ENCODE measurements around the gene CPNE4. TPM values are rescaled to one million over a fixed set of nuclear protein-coding genes. Genes with fewer than 3 reads are reported as not detected.

CPNE4 gene
- total RNA-seq, 1 donor from 2014 or later = not detected

DNA sequence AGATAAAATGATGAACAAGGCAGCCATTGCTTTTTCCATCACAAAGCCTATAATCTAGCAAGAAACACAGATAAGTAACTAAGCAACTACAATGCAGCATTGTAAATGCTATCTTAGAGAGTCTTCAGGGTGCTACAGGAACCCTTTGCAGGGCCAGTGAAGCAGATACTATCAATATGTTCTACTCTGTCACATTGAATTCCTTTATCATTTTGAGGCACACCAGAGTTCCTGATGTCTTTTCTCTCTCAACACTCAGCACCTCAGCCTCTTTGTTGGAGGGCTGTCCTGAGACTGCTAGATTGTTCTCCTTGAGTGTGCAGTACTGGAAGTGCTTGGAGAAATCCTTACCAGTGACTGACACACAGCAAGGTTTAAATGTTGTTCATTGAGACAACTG lies 424.6 kb downstream of the CPNE4 start:
- H3K4me1 Mint-ChIP-seq (ENCODE audit: unreplicated experiment) = no peaks in the 10 kb centered on the region
- H3K27me3 Mint-ChIP-seq (ENCODE audit: unreplicated experiment) = no peaks in the 10 kb centered on the region
- DNase-seq (ENCODE audit: extremely low spot score, unreplicated experiment) = no peak
- no peak overlapping the region for H3K4me3 Mint-ChIP-seq (ENCODE audit: unreplicated experiment)
- H3K9me3 Mint-ChIP-seq (ENCODE audit: unreplicated experiment) = no peaks in the 10 kb centered on the region
- no peak overlapping the region for H3K27ac Mint-ChIP-seq (ENCODE audit: unreplicated experiment)
- H3K36me3 Mint-ChIP-seq (ENCODE audit: unreplicated experiment) = no peaks in the 10 kb centered on the region
- TF ChIP-seq, protein P1, sequence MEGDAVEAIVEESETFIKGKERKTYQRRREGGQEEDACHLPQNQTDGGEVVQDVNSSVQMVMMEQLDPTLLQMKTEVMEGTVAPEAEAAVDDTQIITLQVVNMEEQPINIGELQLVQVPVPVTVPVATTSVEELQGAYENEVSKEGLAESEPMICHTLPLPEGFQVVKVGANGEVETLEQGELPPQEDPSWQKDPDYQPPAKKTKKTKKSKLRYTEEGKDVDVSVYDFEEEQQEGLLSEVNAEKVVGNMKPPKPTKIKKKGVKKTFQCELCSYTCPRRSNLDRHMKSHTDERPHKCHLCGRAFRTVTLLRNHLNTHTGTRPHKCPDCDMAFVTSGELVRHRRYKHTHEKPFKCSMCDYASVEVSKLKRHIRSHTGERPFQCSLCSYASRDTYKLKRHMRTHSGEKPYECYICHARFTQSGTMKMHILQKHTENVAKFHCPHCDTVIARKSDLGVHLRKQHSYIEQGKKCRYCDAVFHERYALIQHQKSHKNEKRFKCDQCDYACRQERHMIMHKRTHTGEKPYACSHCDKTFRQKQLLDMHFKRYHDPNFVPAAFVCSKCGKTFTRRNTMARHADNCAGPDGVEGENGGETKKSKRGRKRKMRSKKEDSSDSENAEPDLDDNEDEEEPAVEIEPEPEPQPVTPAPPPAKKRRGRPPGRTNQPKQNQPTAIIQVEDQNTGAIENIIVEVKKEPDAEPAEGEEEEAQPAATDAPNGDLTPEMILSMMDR (IDR thresholded peaks at IDR 0.05) = no peak

DNA sequence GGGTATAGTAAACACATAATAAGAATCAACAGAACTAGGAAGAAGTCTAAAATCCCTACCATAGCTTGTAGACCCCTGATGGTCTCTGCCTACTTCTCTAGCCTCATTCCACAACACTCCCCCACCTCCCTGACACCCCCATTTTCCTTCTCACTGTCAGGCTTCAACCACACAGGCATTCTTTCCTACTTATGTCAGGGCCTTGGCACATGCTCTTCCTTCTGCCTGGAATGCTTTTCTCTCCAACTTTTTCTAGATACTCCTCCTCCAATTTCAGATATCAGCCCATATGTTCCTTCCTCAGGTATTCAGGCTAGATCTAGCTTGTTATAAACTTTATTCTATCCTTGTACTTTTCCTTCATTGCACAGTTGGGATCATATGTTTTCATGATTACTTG lies 426.1 kb downstream of the CPNE4 start:
- no peak overlapping the region for H3K4me3 Mint-ChIP-seq (ENCODE audit: unreplicated experiment)
- no peaks in the 10 kb centered on the region for H3K9me3 Mint-ChIP-seq (ENCODE audit: unreplicated experiment)
- no peaks in the 10 kb centered on the region for H3K27me3 Mint-ChIP-seq (ENCODE audit: unreplicated experiment)
- no peaks in the 10 kb centered on the region for H3K36me3 Mint-ChIP-seq (ENCODE audit: unreplicated experiment)
- TF ChIP-seq, protein P1 (IDR thresholded peaks at IDR 0.05) = no peak
- H3K4me1 Mint-ChIP-seq (ENCODE audit: unreplicated experiment) = no peaks in the 10 kb centered on the region
- DNase-seq (ENCODE audit: extremely low spot score, unreplicated experiment) = no peak
- no peak overlapping the region for H3K27ac Mint-ChIP-seq (ENCODE audit: unreplicated experiment)

DNA sequence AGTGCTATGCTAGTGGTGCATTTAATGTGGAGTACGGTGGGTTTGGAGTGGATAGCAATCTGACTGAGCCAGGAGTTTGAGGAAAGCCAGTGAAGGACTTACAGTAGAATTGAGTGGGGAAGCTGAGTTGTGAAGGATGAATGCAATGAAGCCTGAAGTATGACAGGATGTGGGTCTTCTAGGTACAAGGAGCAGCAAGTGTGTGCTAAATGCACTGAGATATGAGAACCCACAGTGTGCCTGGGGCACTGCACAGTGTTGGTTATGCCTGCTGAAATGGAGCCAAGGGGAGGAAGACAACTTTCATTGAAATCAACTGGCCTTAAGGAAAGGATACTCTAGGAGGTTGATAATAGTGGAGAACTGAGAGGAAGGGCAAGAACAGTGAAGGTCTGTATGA lies 426.5 kb downstream of the CPNE4 start:
- Mint-ChIP-seq H3K36me3 (ENCODE audit: unreplicated experiment) (no peaks in the 10 kb centered on the region), H3K4me3 (ENCODE audit: unreplicated experiment) (no peak overlapping the region), H3K9me3 (ENCODE audit: unreplicated experiment) (no peaks in the 10 kb centered on the region), H3K27ac (ENCODE audit: unreplicated experiment) (no peak overlapping the region), H3K27me3 (ENCODE audit: unreplicated experiment) (no peaks in the 10 kb centered on the region), H3K4me1 (ENCODE audit: unreplicated experiment) (no peaks in the 10 kb centered on the region)
- no peak for DNase-seq (ENCODE audit: extremely low spot score, unreplicated experiment)
- TF ChIP-seq, protein P1 (IDR thresholded peaks at IDR 0.05) = no peak

DNA sequence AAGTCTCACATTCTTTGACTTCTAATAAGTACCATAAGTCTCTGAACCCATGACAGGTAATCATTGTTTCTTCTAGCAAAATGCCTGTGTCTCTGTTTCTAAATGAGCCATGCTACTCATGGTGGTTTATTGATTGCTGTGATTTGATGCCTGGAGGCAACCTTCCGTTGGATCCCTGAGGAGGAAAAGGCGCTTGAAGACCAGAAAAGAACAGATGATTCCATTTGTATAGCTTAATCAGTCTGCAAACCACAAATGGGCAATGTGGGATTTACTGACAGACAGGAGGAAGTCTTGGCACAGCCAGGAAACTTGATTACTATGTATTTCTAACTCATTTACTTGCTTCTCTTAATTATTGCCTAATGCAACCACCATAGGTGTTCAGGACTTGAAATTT lies 428.9 kb downstream of the CPNE4 start:
- no peak for DNase-seq (ENCODE audit: extremely low spot score, unreplicated experiment)
- Mint-ChIP-seq H3K9me3 (ENCODE audit: unreplicated experiment) (no peaks in the 10 kb centered on the region), H3K27ac (ENCODE audit: unreplicated experiment) (no peak overlapping the region), H3K27me3 (ENCODE audit: unreplicated experiment) (no peaks in the 10 kb centered on the region), H3K4me1 (ENCODE audit: unreplicated experiment) (no peaks in the 10 kb centered on the region), H3K36me3 (ENCODE audit: unreplicated experiment) (no peaks in the 10 kb centered on the region), H3K4me3 (ENCODE audit: unreplicated experiment) (no peak overlapping the region)
- TF ChIP-seq, protein P1 (IDR thresholded peaks at IDR 0.05) = no peak

DNA sequence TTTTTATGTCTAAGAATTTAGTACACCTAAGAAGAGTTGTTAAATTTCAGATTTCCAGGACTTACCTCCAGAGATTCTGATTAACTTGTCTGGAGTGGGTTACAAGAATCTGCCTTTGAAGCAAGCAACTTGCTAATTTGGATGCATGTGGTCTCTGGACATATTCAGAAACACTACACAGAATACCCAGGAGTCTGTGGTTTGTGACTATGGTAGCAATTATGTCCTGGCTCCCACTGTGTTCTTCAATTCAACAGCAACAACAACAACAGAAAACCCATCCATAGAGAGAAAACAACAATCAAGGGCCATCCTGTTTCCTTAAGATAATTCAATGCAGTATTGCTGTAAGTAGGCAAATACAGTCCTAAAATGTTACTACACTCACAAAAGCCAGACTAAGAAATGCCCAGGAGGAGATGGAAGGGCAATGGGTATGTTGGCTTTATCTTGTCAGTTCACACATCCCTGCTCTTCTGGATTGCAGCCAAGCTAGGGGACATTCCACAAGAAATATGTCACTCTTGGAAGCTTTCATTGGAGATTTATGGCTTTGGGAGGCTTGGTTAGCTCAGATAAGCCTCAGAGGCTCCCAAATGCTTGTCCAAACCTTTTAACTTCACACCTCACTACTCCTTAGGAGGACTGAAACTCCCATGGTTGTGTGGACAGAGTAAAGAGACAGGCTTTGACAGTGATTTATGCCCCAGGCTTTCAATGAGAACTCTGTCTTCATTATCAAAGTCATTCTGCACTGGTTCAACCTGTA lies 432.6 kb downstream of the CPNE4 start:
- Mint-ChIP-seq H3K9me3 (ENCODE audit: unreplicated experiment) (no peaks in the 10 kb centered on the region), H3K27ac (ENCODE audit: unreplicated experiment) (no peak overlapping the region), H3K4me1 (ENCODE audit: unreplicated experiment) (no peaks in the 10 kb centered on the region), H3K4me3 (ENCODE audit: unreplicated experiment) (no peak overlapping the region), H3K27me3 (ENCODE audit: unreplicated experiment) (no peaks in the 10 kb centered on the region), H3K36me3 (ENCODE audit: unreplicated experiment) (no peaks in the 10 kb centered on the region)
- TF ChIP-seq, protein P1 (IDR thresholded peaks at IDR 0.05) = no peak
- no peak for DNase-seq (ENCODE audit: extremely low spot score, unreplicated experiment)

Data from osteocyte (in vitro differentiated cells).